ENCODE data around the gene GDPD3.

GDPD3 gene

GRCh38 chr16:30110661-30111060, 2.7 kb downstream of the GDPD3 start:
- H3K9me3 ChIP-seq (replicated peaks in 1 of 11), result no peaks in the 10 kb centered on the region
- H3K4me3 ChIP-seq, result no peak overlapping the region
- H3K27ac ChIP-seq, result no peak overlapping the region
- H3K4me1 ChIP-seq, result peaks cover 0 to 11% (median 0%) of the 10 kb centered on the region in 10 experiments; a peak in 2 of 20 replicates
- H3K4me2 ChIP-seq, result no peak overlapping the region
- no peak for TF ChIP-seq Cebpa-rat (IDR thresholded peaks at IDR 0.05)
- no peaks in the 10 kb centered on the region for H3K27me3 ChIP-seq
- H4K20me1 ChIP-seq, result no peaks in the 10 kb centered on the region; a peak in 1 of 22 replicates
- H3K9ac ChIP-seq, result no peak overlapping the region
- peaks cover 13 to 99% (median 62%) of the 10 kb centered on the region in 11 experiments; a peak in 20 of 22 replicates for H3K36me3 ChIP-seq

- no peaks in the 10 kb centered on the region for H4K20me1 ChIP-seq
- peaks cover 0 to 13% (median 5%) of the 10 kb centered on the region in 11 experiments; a peak in 15 of 22 replicates for H3K9me3 ChIP-seq (replicated peaks in 1 of 11)
- H3K4me1 ChIP-seq, result peaks cover 0 to 2% (median 0%) of the 10 kb centered on the region in 10 experiments; a peak in 2 of 20 replicates
- H3K9ac ChIP-seq, result no peak overlapping the region
- TF ChIP-seq Cebpa-rat (IDR thresholded peaks at IDR 0.05), result no peak
- no peak overlapping the region for H3K4me3 ChIP-seq
- H3K36me3 ChIP-seq, result peaks cover 31 to 98% (median 68%) of the 10 kb centered on the region in 11 experiments
- H3K27me3 ChIP-seq, result no peaks in the 10 kb centered on the region
- no peak overlapping the region for H3K4me2 ChIP-seq
- no peak overlapping the region for H3K27ac ChIP-seq
These were observed 5.1 kb downstream of the GDPD3 start for GRCh38 chr16:30108059-30108850.

GRCh38 chr16:30104492-30104891, 8.8 kb downstream of the GDPD3 start:
- no peaks in the 10 kb centered on the region for H3K27me3 ChIP-seq
- TF ChIP-seq Cebpa-rat (IDR thresholded peaks at IDR 0.05), result no peak
- H3K36me3 ChIP-seq, result peaks cover 31 to 72% (median 56%) of the 10 kb centered on the region in 11 experiments
- peaks cover 0 to 9% (median 3%) of the 10 kb centered on the region in 10 experiments; a peak in 7 of 20 replicates for H3K4me1 ChIP-seq
- H4K20me1 ChIP-seq, result no peaks in the 10 kb centered on the region
- H3K9ac ChIP-seq, result no peak overlapping the region
- no peak overlapping the region for H3K4me2 ChIP-seq
- H3K4me3 ChIP-seq, result no peak overlapping the region
- H3K9me3 ChIP-seq (replicated peaks in 1 of 11), result peaks cover 9 to 43% (median 29%) of the 10 kb centered on the region in 11 experiments; a peak in 21 of 22 replicates
- no peak overlapping the region for H3K27ac ChIP-seq

GRCh38 chr16:30104090-30104489, 9.2 kb downstream of the GDPD3 start:
- Histone ChIP-seq H3K27me3 (no peaks in the 10 kb centered on the region), H3K9ac (no peak overlapping the region), H3K4me2 (no peak overlapping the region), H3K9me3 (replicated peaks in 1 of 11) (peaks cover 13 to 47% (median 33%) of the 10 kb centered on the region in 11 experiments), H3K36me3 (peaks cover 29 to 69% (median 52%) of the 10 kb centered on the region in 11 experiments), H3K4me3 (no peak overlapping the region), H4K20me1 (no peaks in the 10 kb centered on the region), H3K4me1 (peaks cover 0 to 9% (median 3%) of the 10 kb centered on the region in 10 experiments; a peak in 7 of 20 replicates), H3K27ac (no peak overlapping the region)
- no peak for TF ChIP-seq Cebpa-rat (IDR thresholded peaks at IDR 0.05)

GRCh38 chr16:30096862-30097563, 16.3 kb downstream of the GDPD3 start:
- peaks cover 32 to 48% (median 39%) of the 10 kb centered on the region in 10 experiments for H3K4me1 ChIP-seq
- H4K20me1 ChIP-seq, result peaks cover 0 to 13% (median 0%) of the 10 kb centered on the region in 11 experiments; a peak in 2 of 22 replicates
- peak overlapping the region; percentile 47 to 88 (median 68); a peak in 17 of 20 replicates for H3K4me3 ChIP-seq
- H3K27me3 ChIP-seq, result no peaks in the 10 kb centered on the region
- H3K4me2 ChIP-seq, result peak overlapping the region in 9 of 11 experiments; percentile 64 to 100 (median 68); a peak in 14 of 22 replicates
- peaks cover 39 to 56% (median 47%) of the 10 kb centered on the region in 11 experiments for H3K9me3 ChIP-seq (replicated peaks in 1 of 11)
- peak overlapping the region in 10 of 11 experiments; percentile 76 to 89 (median 83); a peak in 17 of 22 replicates for H3K9ac ChIP-seq
- no peak for TF ChIP-seq Cebpa-rat (IDR thresholded peaks at IDR 0.05)
- peak overlapping the region; percentile 78 to 95 (median 92); a peak in 21 of 22 replicates for H3K27ac ChIP-seq
- peaks cover 7 to 38% (median 21%) of the 10 kb centered on the region in 11 experiments; a peak in 18 of 22 replicates for H3K36me3 ChIP-seq

GRCh38 chr16:30096105-30096861, 17.1 kb downstream of the GDPD3 start, which contains the start of gene YPEL3:
Gene YPEL3, minus strand, starts transcription at chr16:30096213. Its CDS starts 731 bp downstream, at chr16:30095482.
- Histone ChIP-seq H3K27ac (peak within 1 kb of the TSS; percentile 78 to 95 (median 92)), H4K20me1 (peaks cover 0 to 13% (median 0%) of the 10 kb centered on the region in 11 experiments; a peak in 2 of 22 replicates), H3K4me1 (peaks cover 34 to 52% (median 44%) of the 10 kb centered on the region in 10 experiments), H3K9ac (peak within 1 kb of the TSS; percentile 76 to 90 (median 83)), H3K4me2 (peak within 1 kb of the TSS; percentile 85 to 100 (median 99)), H3K36me3 (peaks cover 7 to 38% (median 21%) of the 10 kb centered on the region in 11 experiments; a peak in 18 of 22 replicates), H3K9me3 (replicated peaks in 1 of 11) (peaks cover 39 to 51% (median 47%) of the 10 kb centered on the region in 11 experiments), H3K4me3 (peak within 1 kb of the TSS; percentile 63 to 88 (median 70)), H3K27me3 (no peaks in the 10 kb centered on the region)
- TF ChIP-seq Cebpa-rat (IDR thresholded peaks at IDR 0.05), result no peak

GRCh38 chr16:30095166-30096078, 17.9 kb downstream of the GDPD3 start:
- peaks cover 7 to 38% (median 21%) of the 10 kb centered on the region in 11 experiments; a peak in 18 of 22 replicates for H3K36me3 ChIP-seq
- H3K27me3 ChIP-seq, result no peaks in the 10 kb centered on the region
- peaks cover 0 to 13% (median 0%) of the 10 kb centered on the region in 11 experiments; a peak in 2 of 22 replicates for H4K20me1 ChIP-seq
- H3K9ac ChIP-seq, result peak overlapping the region; percentile 76 to 90 (median 83)
- TF ChIP-seq Cebpa-rat (IDR thresholded peaks at IDR 0.05), result no peak
- H3K4me2 ChIP-seq, result peak overlapping the region; percentile 85 to 100 (median 99)
- H3K27ac ChIP-seq, result peak overlapping the region; percentile 61 to 95 (median 91)
- peak overlapping the region; percentile 63 to 88 (median 70) for H3K4me3 ChIP-seq
- H3K4me1 ChIP-seq, result peaks cover 43 to 61% (median 52%) of the 10 kb centered on the region in 10 experiments
- H3K9me3 ChIP-seq (replicated peaks in 1 of 11), result peaks cover 37 to 42% (median 42%) of the 10 kb centered on the region in 11 experiments
